ENCODE results near the gene CNNM4.

CNNM4 gene

DNA sequence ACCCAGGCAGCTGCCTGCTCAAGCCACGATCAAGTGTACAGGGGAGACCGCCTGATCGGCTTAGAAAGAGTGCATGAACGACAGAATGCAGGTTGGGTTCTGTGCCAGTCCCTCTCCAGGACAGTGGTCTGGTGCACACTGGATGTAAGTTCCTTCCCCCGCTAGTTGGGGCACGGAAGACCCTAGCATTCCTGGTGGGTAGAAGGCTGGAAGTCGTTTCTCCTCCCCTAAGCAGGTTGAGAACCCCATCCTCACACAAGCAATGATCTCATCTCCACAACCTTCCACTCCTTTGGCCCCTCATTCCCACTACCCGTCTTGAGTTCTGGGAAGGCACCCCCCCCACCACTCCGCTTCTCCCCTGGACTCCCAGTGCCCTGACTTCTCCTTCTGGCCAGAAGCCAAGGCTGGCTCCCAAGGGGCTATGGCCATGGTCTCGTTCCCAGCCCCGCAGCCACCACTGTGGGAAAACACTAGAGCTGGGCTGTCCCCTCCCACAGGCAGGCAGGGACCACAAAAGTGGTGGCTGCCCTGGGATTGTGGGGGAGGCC is 98.5 kb downstream of the CNNM4 start:
- TF ChIP-seq, protein P1, sequence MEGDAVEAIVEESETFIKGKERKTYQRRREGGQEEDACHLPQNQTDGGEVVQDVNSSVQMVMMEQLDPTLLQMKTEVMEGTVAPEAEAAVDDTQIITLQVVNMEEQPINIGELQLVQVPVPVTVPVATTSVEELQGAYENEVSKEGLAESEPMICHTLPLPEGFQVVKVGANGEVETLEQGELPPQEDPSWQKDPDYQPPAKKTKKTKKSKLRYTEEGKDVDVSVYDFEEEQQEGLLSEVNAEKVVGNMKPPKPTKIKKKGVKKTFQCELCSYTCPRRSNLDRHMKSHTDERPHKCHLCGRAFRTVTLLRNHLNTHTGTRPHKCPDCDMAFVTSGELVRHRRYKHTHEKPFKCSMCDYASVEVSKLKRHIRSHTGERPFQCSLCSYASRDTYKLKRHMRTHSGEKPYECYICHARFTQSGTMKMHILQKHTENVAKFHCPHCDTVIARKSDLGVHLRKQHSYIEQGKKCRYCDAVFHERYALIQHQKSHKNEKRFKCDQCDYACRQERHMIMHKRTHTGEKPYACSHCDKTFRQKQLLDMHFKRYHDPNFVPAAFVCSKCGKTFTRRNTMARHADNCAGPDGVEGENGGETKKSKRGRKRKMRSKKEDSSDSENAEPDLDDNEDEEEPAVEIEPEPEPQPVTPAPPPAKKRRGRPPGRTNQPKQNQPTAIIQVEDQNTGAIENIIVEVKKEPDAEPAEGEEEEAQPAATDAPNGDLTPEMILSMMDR (IDR thresholded peaks at IDR 0.05; ENCODE audit: borderline replicate concordance, extremely low read depth, low read length, poor library complexity, severe bottlenecking) = no peak
- TF ChIP-seq EZH2 (IDR thresholded peaks at IDR 0.05; ENCODE audit: borderline replicate concordance, low read depth, low read length, severe bottlenecking) = no peak
- H3K27me3 ChIP-seq (ENCODE audit: insufficient read depth, low read length, poor library complexity) = no peaks in the 10 kb centered on the region
- ATAC-seq (ENCODE audit: insufficient read depth, low read depth) (no peak), DNase-seq (no peak)
- no peaks in the 10 kb centered on the region; the same call in 1 of the 2 replicates for H4K20me1 ChIP-seq (ENCODE audit: insufficient read depth, low read length)
- H3K9ac ChIP-seq (ENCODE audit: low read depth, low read length) = peak overlapping the region; percentile 96; the same call in 1 of the 2 replicates
- H3K79me2 ChIP-seq (ENCODE audit: insufficient read depth, low read length) = peaks cover 34% of the 10 kb centered on the region
- H3K36me3 ChIP-seq (ENCODE audit: insufficient read depth, low read length) = peaks cover 4% of the 10 kb centered on the region
- H2AFZ ChIP-seq (ENCODE audit: low read depth, low read length) = peak overlapping the region; percentile 84; the same call in 1 of the 2 replicates
- peak overlapping the region; percentile 90 for H3K4me2 ChIP-seq (ENCODE audit: insufficient read depth, low read length)
- peak overlapping the region in 1 of 2 experiments; percentile 96; a peak in 2 of 4 replicates for H3K4me3 ChIP-seq (ENCODE audit: low read depth in 1 of 2, low read length in 2 of 2)
- no peaks in the 10 kb centered on the region for H3K9me3 ChIP-seq (ENCODE audit: insufficient read depth, low read length, severe bottlenecking)
- no peak overlapping the region for H3K27ac ChIP-seq (ENCODE audit: low read length)
- peaks cover 32% of the 10 kb centered on the region for H3K4me1 ChIP-seq (ENCODE audit: insufficient read depth, low read length)

GRCh38 chr2:96859681-96860064 is 99.0 kb downstream of the CNNM4 start:
- H3K79me2 ChIP-seq (ENCODE audit: insufficient read depth, low read length) = peaks cover 30% of the 10 kb centered on the region
- H3K27ac ChIP-seq (ENCODE audit: low read length) = no peak overlapping the region
- peaks cover 32% of the 10 kb centered on the region for H3K4me1 ChIP-seq (ENCODE audit: insufficient read depth, low read length)
- ATAC-seq (ENCODE audit: insufficient read depth, low read depth) (no peak), DNase-seq (no peak)
- H4K20me1 ChIP-seq (ENCODE audit: insufficient read depth, low read length) = peaks cover 3% of the 10 kb centered on the region
- no peak overlapping the region for H3K4me3 ChIP-seq (ENCODE audit: low read depth in 1 of 2, low read length in 2 of 2)
- H3K36me3 ChIP-seq (ENCODE audit: insufficient read depth, low read length) = no peaks in the 10 kb centered on the region; the same call in 1 of the 2 replicates
- TF ChIP-seq EZH2 (IDR thresholded peaks at IDR 0.05; ENCODE audit: borderline replicate concordance, low read depth, low read length, severe bottlenecking) = no peak
- TF ChIP-seq, protein P1 (IDR thresholded peaks at IDR 0.05; ENCODE audit: borderline replicate concordance, extremely low read depth, low read length, poor library complexity, severe bottlenecking) = no peak
- H3K9ac ChIP-seq (ENCODE audit: low read depth, low read length) = no peak overlapping the region
- H3K9me3 ChIP-seq (ENCODE audit: insufficient read depth, low read length, severe bottlenecking) = no peaks in the 10 kb centered on the region
- H3K27me3 ChIP-seq (ENCODE audit: insufficient read depth, low read length, poor library complexity) = no peaks in the 10 kb centered on the region
- no peak overlapping the region for H2AFZ ChIP-seq (ENCODE audit: low read depth, low read length)
- no peak overlapping the region for H3K4me2 ChIP-seq (ENCODE audit: insufficient read depth, low read length)

DNA sequence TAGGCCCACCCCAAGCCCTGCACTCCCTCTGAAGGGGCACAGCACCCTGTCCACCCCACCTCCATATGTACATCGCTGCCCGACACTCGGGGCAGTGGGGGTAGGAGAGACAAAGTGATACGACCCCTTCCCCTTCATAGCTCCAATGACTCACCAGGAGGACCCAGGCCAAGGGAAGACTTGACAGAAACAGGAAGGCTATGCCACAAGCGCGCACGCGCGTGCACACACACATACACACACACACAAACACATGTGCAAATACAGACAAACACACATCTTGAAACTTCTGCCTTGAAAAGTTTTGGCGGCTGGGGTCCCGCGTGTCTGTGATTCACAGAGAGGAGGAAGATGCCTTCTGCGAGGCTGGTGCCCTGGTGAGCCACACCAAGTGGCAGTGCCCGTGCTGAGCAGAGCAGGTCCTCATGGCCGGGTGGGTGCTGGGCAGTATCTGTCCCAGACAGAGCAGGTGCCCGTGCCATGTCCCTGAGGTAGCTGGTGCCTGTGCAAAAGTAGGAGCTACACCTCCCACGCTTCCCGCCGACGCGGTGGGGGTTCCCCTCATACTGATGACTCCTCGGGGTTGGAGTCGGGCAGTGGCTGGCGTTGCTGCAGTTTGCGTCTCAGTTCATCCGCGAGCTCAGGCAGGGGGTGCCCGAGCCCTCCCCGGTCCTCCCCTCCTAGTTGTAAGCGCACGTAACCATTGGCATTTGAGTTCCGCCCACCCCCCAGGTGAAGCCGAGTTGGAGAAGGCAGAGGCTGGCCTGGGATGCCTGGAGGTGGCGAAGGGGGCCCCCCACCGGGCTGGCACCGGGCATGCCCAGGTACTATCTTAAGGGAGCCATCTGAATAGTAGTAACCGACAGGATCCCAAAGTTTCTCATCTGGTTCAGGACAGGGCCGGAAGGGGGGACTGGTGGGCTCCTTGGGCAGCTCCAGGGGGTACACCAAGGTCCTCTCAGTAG is 99.6 kb downstream of the CNNM4 start:
- H3K4me2 ChIP-seq (ENCODE audit: insufficient read depth, low read length) = no peak overlapping the region
- no peak overlapping the region for H3K4me3 ChIP-seq (ENCODE audit: low read depth in 1 of 2, low read length in 2 of 2)
- H3K27ac ChIP-seq (ENCODE audit: low read length) = no peak overlapping the region
- H3K36me3 ChIP-seq (ENCODE audit: insufficient read depth, low read length) = no peaks in the 10 kb centered on the region; the same call in 1 of the 2 replicates
- DNase-seq = peak; percentile 33
- peaks cover 3% of the 10 kb centered on the region for H4K20me1 ChIP-seq (ENCODE audit: insufficient read depth, low read length)
- H3K4me1 ChIP-seq (ENCODE audit: insufficient read depth, low read length) = peaks cover 29% of the 10 kb centered on the region
- no peaks in the 10 kb centered on the region for H3K27me3 ChIP-seq (ENCODE audit: insufficient read depth, low read length, poor library complexity)
- peaks cover 24% of the 10 kb centered on the region for H3K79me2 ChIP-seq (ENCODE audit: insufficient read depth, low read length)
- H3K9me3 ChIP-seq (ENCODE audit: insufficient read depth, low read length, severe bottlenecking) = no peaks in the 10 kb centered on the region
- no peak overlapping the region for H3K9ac ChIP-seq (ENCODE audit: low read depth, low read length)
- TF ChIP-seq, protein P1 (IDR thresholded peaks at IDR 0.05; ENCODE audit: borderline replicate concordance, extremely low read depth, low read length, poor library complexity, severe bottlenecking) = no peak
- TF ChIP-seq EZH2 (IDR thresholded peaks at IDR 0.05; ENCODE audit: borderline replicate concordance, low read depth, low read length, severe bottlenecking) = no peak
- no peak overlapping the region for H2AFZ ChIP-seq (ENCODE audit: low read depth, low read length)
- no peak for ATAC-seq (ENCODE audit: insufficient read depth, low read depth)

Measured in DND-41 (cell line).